ENCODE results near the gene WARS2.

Gene WARS2

DNA sequence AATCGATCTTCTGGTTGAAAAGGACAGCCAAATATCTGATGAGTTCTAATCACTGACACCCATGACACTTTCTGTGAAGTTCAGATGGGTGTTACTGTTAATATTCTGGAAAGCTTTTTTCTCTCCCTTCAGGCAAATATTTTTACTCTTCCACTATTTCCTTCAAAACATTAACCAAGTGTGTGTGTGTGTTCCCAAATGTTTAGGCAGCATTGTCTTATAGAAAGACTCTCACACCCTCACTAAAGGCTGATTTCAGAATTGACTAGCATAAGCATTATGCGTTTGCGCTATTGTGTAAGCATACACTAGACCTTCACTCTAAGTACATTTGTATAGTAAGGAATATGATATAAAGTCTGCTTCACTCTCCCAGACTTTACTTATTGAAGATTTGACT is 24.7 kb downstream of the WARS2 start:
- no peak for DNase-seq (ENCODE audit: low read depth)
- no peak overlapping the region for H3K4me3 ChIP-seq (ENCODE audit: low read depth, low read length)
- TF ChIP-seq, protein P1, sequence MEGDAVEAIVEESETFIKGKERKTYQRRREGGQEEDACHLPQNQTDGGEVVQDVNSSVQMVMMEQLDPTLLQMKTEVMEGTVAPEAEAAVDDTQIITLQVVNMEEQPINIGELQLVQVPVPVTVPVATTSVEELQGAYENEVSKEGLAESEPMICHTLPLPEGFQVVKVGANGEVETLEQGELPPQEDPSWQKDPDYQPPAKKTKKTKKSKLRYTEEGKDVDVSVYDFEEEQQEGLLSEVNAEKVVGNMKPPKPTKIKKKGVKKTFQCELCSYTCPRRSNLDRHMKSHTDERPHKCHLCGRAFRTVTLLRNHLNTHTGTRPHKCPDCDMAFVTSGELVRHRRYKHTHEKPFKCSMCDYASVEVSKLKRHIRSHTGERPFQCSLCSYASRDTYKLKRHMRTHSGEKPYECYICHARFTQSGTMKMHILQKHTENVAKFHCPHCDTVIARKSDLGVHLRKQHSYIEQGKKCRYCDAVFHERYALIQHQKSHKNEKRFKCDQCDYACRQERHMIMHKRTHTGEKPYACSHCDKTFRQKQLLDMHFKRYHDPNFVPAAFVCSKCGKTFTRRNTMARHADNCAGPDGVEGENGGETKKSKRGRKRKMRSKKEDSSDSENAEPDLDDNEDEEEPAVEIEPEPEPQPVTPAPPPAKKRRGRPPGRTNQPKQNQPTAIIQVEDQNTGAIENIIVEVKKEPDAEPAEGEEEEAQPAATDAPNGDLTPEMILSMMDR (IDR thresholded peaks at IDR 0.05; ENCODE audit: low read depth, low read length, missing control alignments) = no peak

DNA sequence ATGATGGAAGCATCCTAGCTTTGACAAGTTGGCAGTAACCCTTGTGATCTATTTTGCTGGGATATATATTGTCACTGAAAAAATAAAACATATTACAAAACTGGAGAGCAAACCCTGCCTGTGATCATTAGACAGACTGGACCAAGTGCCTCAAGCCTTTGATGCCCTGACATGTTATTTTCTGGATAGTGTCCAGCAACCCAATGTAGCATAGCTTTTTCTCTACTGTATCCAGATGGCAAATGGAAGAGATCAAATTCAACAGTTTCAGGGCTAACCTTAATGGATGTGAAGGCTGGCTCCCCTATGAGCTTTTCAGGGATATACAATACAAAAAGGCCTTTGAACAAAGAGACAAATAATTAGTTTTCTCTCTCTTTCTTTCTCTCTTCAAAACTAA is 25.1 kb downstream of the WARS2 start:
- DNase-seq (ENCODE audit: low read depth) = no peak
- TF ChIP-seq, protein P1 (IDR thresholded peaks at IDR 0.05; ENCODE audit: low read depth, low read length, missing control alignments) = no peak
- no peak overlapping the region for H3K4me3 ChIP-seq (ENCODE audit: low read depth, low read length)

GRCh38 chr1:119114786-119115185 is 25.7 kb downstream of the WARS2 start:
- TF ChIP-seq, protein P1 (IDR thresholded peaks at IDR 0.05; ENCODE audit: low read depth, low read length, missing control alignments) = no peak
- no peak for DNase-seq (ENCODE audit: low read depth)
- no peak overlapping the region for H3K4me3 ChIP-seq (ENCODE audit: low read depth, low read length)

GRCh38 chr1:119112791-119113190 is 27.7 kb downstream of the WARS2 start:
- DNase-seq (ENCODE audit: low read depth) = no peak
- H3K4me3 ChIP-seq (ENCODE audit: low read depth, low read length) = no peak overlapping the region
- TF ChIP-seq, protein P1 (IDR thresholded peaks at IDR 0.05; ENCODE audit: low read depth, low read length, missing control alignments) = no peak

DNA sequence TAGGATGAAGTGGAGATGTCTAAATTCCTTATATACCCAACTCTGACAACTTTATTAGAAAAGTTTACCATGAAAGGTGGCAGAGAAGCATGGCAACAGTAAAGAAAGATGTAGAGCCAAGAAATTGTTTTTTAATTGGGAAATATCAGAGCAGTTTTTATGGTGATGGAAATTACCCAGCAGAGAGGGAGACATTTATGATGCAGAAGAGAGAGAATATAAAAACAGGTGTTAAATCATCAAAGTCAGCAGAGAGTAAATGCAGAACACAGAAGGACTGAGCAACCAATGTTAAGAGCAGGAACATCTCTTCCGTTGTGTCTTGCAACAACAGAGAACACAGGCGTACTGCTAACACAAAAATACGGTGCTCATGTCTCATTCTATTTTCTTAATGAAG is 28.2 kb downstream of the WARS2 start:
- no peak for DNase-seq (ENCODE audit: low read depth)
- TF ChIP-seq, protein P1 (IDR thresholded peaks at IDR 0.05; ENCODE audit: low read depth, low read length, missing control alignments) = no peak
- H3K4me3 ChIP-seq (ENCODE audit: low read depth, low read length) = no peak overlapping the region

DNA sequence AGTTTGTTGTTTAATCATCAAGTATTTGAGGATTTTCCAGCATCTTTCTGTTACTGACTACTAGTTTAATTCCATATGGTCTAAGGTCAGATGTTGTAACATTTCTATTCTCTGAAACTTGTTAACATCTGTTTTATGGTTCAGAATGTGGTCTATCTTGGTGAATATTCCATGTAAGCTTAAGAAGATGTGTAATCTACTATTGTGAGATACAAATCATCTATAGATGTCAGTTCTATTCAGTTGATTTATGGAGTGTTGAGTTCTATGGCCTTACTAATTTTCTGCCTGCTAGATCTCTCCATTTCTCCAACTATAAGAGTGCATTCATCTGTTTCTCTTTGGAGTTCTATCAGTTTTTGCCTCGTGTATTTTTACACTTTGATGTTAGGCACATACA is 31.5 kb downstream of the WARS2 start:
- no peak overlapping the region for H3K4me3 ChIP-seq (ENCODE audit: low read depth, low read length)
- DNase-seq (ENCODE audit: low read depth) = no peak
- TF ChIP-seq, protein P1 (IDR thresholded peaks at IDR 0.05; ENCODE audit: low read depth, low read length, missing control alignments) = no peak

GRCh38 chr1:119103764-119104163 is 36.7 kb downstream of the WARS2 start:
- no peak for DNase-seq (ENCODE audit: low read depth)
- TF ChIP-seq, protein P1 (IDR thresholded peaks at IDR 0.05; ENCODE audit: low read depth, low read length, missing control alignments) = no peak
- H3K4me3 ChIP-seq (ENCODE audit: low read depth, low read length) = no peak overlapping the region

All from GM12864 (cell line).